ENCODE measurements around the gene ANKRD36C.
"Not testable (repeated sequence)": the region's sequence is repeated elsewhere in the genome, so short reads cannot be mapped to it uniquely, and the experiment has no call there.

Gene ANKRD36C

DNA sequence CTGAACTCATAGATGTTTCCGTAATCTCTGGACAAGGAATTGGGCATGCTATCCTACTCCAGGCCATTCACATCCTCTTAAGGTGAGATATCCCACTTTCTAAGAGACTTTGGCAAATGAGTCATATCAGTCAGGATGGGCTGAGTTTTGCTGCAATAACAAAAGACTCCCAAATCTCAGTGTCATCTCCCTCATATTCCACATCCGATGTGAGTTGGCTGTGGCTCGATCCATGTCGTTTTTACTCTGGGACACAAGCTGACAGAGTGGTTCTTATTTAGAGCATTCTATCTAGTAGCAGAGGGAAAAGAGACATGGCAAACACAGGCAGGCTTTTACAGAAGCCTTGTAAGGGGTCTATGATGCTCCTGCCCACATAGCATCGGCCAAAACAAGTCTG is 14.6 kb upstream of the ANKRD36C start:
- DNase-seq: not testable (repeated sequence)

DNA sequence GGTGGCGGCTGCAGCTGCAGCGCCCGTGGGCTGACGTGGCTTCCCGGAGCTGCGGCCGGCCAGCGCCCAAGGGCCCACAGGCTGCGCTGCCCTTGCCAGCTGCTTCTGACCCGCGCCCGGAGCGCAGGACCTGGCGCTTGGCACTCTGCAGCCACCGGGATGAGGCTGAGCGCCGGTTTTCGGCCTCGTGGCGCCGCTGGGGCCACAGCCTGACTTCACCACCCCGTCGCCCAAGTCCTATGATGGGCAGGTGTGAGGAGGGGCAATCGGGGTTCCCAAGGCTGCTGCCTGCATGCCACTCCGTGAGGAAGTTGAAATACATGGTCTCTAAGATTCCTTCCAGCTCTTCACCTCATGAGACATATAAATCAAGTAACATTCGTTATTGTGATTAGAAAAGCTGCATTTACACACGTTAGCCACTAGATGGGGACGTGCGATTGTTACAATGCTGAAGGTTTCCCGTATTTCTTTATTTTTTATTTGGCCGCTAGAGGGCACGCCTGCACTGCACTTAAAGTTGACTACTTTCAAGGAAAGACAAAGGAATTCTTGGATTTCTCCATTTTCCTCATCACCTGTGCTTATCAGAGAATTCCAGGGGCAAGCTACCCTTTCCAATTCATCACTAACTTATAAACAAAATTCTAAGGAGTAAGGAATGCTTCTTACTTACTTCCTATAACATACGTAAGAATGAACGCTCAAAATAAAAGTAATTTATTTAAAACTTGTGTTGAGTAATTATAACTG is 1.1 kb upstream of the ANKRD36C start:
- DNase-seq: peak; percentile 31 to 45

DNA sequence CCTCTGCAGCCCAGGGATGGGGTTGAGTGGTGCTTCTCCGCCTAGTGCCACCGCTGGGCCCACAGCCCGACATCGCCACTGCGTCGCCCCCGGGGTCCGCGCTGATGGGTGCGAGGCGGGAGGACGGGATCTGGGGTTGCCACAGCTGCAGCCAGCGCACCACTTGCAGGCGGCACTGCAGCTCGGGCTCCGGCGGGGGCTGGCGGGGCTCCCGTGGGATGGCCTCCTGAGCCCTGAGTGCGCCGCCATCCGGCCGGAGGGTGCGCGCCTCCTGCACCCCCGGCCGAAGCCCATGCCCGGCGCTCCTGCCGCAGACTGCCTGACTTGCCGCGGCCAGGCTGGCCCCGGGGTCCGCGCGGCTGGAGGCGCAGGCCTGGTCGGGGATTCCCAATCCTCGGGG is 478 bp upstream of the ANKRD36C start:
- DNase-seq: not testable (repeated sequence)

DNA sequence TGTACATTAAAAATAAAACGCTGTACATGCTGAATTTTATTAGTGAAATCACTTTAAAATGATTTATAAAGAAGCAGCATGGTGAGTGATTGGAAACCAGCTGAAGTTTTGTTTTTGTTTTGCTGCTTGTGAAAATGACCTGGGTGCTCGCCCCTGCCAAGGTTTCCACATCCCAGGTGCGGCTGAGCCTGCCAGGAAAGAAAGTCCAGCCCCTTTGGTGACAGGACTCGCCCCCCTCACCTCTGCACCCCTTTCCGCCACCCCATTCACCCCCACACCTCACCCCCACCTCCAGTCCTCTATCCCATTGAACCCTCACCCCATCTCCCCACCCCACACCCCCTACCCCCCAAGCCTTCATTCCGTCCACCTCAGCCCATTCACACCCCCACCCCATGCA is 740 bp downstream of the ANKRD36C start:
- DNase-seq: not testable (repeated sequence)

DNA sequence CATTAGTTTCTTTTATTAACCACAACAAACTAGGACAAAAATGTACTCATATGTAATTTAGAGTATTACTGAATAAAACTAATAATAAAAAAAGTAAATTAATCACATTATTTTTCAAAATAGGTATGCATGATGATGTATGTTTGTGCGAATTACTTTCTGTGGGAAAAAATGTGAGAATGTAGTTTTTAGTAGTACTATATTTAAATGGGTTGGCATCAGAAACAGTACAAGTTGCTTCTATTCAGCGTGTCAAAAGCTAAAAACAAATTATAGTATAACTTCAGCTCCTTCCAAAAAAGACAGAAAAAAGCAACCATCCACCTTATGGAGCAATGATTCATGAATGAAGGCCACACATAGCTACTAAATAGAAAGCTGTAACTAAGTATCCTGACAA is 40.0 kb downstream of the ANKRD36C start:
- DNase-seq: not testable (repeated sequence)

DNA sequence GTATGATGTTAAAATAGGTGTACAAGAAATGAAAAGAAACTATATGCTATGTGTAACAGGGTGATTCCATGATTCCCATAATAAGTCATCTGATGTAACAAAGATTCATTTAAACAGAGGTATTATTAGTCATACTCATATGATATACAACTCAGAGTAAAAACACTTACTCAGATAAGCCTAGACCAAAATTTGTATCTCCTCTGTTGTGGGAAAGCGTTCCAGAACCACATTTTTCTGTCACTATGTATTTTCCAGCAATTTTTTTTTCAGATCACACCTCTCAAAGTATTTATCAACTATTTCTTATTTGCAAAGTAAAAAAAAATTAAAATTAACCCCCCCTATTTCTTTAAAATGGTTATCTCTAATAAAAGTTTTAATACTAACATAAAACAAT is 43.6 kb downstream of the ANKRD36C start:
- not testable (repeated sequence) for DNase-seq

DNA sequence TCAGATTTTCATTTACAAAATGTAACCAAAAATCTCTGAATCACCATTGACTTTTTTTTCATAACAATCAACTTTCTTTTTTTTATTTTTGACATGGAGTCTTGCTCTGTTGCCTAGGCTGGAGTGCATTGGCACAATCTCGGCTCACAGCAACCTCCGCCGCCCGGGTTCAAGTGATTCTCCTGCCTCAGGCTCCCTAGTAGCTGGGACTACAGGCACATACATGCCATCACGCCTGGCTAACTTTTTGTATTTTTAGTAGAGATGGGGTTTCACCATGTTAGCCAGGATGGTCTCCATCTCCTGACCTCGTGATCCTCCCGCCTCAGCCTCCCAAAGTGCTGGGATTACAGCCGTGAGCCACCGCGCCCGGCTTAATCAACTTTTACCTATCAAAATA is 51.7 kb downstream of the ANKRD36C start:
- not testable (repeated sequence) for DNase-seq

DNA sequence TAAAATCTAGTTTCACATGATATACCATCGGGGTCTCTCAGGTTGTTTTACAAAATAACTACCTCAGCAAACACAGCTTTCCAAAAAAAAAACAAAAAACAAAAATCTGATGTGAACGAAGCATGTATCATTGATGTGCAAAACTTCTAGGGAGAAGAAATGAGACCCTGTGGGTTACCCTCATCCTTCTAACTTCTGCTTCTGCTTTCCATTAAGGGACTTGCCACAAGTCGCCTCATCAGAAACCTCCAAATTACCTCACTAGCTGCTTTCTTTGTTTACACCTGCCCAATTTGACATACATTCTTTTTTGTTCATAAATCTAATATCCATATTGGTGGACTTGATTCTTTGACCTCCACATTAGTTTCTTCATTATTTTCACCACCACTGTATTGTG is 60.9 kb downstream of the ANKRD36C start:
- not testable (repeated sequence) for DNase-seq

DNA sequence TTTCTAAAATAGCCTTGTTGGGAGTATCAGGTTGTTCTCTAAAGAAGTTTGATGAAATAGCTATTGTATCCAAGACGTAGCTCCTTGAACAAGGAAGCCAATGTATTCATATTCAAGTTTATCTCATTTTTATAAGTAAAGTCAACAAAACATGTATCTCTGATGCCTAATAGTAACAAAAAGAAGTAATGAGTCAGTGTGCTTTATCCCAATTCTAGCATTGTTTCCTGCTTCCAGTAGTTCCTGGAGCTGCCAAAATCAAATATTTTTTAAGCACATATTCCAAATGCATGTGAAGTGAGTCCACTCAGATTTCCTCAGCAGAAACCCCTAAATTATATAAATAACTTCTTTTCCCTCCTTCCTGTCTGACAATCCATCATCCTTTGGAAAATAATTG is 74.6 kb downstream of the ANKRD36C start:
- not testable (repeated sequence) for DNase-seq

DNA sequence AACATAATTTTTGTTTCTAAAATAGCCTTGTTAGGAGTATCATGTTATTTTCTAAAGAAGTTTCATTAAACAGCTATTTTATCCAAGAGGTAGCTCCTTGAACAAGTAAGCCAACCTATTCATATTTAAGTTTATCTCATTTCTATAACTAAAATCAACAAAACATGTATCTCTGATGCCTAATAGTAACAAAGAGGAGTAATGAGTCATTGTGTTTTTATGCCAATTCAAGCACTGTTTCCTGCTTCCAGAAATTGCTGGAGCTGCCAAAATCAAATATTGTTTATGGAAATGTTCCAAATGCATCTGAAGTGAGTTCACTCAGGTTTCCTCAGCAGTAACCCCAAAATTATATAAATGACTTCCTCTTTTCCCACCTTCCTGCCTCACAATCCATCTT is 76.5 kb downstream of the ANKRD36C start:
- not testable (repeated sequence) for DNase-seq

DNA sequence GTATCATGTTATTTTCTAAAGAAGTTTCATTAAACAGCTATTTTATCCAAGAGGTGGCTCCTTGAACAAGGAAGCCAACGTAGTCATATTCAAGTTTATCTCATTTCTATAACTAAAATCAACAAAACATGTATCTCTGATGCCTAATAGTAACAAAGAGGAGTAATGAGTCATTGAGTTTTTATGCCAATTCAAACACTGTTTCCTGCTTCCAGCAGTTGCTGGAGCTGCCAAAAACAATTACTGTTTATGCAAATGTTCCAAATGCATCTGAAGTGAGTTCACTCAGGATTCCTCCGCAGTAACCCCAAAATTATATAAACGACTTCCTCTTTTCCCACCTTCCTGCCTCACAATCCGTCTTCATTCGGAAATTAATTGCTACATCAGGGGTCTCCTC is 80.2 kb downstream of the ANKRD36C start:
- DNase-seq: not testable (repeated sequence)

DNA sequence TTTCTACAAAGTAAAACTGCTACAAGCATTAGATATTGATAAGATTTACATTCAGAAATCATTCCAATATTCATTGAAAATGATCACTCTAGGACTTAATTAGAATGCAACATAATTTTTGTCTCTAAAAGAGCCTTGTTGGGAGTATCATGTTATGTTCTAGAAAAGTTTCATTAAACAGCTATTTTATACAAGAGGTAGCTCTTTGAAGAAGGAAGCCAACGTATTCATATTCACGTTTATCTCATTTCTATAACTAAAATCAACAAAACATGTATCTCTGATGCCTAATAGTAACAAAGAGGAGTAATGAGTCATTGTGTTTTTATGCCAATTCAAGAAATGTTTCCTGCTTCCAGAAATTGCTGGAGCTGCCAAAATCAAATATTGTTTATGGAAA is 97.2 kb downstream of the ANKRD36C start:
- not testable (repeated sequence) for DNase-seq

DNA sequence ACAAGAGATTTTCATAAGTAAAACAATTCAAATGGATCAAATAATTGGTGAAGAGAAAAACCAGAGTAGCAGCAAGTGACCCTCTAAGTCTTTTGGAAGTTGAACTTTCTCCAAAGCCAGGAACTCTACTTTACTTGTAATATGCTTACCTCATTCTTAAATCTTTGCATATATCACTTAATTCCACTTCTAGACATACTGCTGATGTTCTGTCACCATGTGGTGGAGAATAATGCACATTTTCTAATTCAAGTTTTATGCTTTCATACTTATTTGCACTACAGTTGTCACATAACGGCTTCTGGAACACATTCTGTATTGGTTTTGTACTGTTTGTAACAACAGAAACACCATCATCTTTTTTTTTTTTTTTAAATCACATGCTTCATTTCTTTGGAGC is 123.7 kb downstream of the ANKRD36C start:
- not testable (repeated sequence) for DNase-seq

DNA sequence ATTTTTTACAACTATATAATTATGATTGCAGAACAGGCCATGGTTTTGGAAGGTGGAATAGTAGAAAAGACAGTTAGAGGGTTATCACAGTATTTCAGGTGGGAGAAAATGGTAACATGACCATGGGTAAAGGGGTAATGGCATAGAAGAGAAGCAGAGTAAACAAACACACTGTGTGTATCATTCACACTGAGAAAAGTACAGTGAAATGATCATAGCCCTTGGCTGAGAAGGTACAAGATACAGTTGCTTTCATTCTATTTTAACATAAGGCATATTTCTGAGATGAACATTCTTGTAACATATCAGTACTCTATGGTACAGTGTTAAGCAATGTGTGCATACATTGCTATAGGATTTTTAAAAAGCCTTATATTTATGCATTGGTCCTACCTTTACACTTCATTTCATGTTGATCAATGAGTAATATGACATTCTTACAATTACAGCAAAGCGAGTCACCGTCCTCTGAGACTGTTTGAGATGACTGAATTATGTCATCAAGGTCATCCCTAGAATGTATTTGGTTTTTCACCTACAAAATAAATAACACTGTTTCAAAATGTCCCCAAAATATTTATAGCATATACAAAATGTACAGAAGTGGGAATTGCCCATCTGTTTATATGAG is 124.5 kb downstream of the ANKRD36C start:
- DNase-seq: not testable (repeated sequence)

DNA sequence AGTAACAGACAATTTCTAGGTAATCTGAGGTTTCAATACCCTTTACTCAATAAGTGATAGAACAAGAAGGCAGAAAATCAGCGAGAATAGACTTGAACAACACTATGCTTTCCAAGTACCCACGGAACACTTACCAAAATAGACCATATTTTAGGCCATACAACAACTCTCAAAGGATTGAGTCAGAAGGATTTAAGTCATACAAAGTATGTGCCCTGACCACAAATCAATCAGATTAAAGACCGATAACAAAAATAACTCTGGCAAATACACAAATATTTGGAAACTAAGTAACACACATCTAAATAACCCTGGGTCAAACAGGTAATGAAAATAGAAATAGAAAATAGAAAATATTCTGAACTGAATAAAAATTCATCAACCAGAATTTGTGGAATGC is 129.5 kb downstream of the ANKRD36C start:
- DNase-seq: not testable (repeated sequence)

DNA sequence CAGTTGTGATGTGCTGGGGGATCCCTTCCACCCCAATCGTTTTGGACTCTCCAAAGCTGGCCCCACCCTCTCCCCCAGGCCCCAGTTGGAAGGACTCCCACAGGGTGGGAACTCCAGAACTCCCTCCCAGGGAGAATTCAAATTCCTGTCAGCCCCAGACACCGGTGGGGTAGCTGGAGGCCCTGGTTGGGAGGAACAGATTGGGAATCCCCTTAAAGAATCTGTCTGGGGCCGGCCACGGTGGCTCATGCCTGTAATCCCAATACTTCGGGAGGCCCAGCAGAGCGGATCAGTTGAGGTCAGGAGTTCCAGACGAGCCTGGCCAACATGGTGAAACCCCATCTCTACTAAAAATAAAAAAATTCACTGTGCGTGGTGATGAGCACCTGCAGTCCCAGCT is 155.5 kb downstream of the ANKRD36C start:
- DNase-seq: no peak

DNA sequence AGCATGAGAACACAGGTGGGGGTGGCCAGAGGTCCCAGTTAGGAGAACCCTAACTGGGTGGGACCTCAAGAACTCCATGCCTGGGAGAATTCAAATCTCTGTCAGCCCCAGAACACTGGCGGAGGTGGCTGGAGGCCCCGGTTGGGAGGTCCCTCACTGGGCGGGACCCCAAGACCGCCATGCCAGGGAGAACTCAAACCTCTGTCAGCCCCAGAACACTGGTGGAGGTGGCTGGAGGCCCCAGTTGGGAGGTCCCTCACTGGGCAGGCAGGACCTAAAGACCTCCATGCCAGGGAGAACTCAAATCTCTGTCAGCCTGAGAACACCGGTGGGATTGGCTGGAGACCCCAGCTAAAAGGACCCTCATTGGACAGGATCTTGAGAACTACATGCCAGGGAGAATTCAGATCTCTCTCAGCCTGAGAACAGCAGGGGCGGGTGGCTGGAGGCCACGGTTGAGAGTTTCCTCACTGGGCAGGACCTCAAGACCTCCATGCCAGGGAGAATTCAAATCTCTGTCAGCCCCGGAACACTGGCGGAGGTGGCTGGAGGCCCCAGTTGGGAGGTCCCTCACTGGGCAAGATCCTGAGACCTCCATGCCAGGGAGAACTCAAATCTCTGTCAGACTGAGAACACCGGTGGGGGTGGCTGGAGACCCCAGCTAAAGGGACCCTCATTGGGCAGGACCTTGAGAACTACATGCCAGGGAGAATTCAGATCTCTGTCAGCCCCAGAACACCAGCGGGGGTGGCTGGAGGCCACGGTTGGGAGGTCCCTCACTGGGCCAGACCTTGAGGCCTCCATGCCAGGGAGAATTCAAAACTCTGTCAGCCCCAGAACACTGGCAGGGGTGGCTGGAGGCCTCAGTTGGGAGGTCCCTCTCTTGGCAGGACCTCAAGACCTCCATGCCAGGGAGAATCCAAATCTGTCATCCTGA is 157.3 kb downstream of the ANKRD36C start:
- not testable (repeated sequence) for DNase-seq

DNA sequence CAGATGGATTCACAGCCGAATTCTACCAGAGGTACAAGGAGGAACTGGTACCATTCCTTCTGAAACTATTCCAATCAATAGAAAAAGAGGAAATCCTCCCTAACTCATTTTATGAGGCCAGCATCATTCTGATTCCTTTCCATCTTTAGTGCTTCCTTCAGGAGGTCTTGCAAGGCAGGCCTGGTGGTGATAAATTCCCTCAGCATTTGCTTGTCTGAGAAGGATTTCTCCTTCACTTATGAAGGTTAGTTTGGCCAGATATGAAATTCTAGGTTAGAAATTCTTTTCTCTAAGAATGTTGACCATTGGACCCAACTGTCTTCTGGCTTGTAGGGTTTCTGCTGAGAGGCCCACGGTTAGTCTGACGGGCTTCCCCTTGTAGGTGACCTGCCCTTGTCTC is 167.4 kb downstream of the ANKRD36C start:
- not testable (repeated sequence) for DNase-seq

DNA sequence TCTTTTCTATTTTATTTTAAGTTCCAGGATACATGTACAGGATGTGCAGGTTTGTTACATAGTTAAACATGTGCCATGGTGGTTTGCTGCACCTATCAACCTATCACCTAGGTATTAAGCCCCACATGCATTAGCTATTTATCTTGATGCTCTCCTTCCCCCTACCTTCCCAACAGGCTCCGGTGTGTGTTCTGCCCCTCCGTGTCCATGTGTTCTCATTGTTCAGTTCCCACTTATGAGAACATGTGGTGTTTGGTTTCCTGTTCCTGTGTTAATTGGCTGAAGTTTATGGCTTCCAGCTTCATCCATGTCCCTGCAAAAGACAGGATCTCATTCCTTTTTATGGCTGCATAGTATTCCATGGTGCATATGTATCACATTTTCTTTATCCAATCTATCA is 174.1 kb downstream of the ANKRD36C start:
- not testable (repeated sequence) for DNase-seq

DNA sequence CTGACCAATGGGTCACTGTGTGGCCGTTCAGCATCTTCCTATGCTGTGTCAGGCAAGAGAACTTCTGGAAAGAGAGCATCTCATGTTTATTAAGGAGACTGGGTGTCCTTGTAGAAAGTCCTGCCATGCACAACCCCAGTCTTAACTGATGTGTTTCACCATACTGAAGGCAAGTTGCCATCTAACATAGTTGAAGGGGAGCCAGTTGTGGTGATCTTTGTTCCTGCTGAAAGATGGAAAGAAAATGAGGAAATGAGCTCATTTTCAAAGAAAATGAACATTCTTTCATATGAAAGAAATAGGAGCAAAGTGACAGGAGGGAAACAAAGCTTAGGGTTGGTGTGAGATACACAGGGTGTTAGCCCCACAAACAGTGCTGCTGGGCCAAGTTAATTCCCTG is 178.3 kb downstream of the ANKRD36C start:
- DNase-seq: not testable (repeated sequence)

DNA sequence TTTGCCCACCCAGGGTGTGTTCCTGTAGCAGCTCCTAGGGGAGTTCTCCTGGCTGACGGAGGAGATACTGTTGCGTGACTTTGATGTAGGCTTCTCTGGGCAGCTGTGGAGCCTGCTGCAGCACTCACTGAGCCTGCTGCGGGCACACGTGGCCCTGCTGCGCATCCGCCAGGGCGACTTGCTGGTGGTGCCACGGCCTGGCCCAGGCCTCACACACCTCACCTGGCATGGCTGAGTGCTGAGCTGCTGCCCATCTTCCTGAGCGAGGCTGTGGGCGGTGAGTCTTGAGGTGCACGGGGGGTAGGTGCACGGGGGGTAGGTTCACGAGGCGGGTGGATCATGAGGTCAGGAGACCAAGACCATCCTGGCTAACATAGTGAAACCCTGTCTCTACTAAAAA is 191.7 kb downstream of the ANKRD36C start:
- DNase-seq: no peak

DNA sequence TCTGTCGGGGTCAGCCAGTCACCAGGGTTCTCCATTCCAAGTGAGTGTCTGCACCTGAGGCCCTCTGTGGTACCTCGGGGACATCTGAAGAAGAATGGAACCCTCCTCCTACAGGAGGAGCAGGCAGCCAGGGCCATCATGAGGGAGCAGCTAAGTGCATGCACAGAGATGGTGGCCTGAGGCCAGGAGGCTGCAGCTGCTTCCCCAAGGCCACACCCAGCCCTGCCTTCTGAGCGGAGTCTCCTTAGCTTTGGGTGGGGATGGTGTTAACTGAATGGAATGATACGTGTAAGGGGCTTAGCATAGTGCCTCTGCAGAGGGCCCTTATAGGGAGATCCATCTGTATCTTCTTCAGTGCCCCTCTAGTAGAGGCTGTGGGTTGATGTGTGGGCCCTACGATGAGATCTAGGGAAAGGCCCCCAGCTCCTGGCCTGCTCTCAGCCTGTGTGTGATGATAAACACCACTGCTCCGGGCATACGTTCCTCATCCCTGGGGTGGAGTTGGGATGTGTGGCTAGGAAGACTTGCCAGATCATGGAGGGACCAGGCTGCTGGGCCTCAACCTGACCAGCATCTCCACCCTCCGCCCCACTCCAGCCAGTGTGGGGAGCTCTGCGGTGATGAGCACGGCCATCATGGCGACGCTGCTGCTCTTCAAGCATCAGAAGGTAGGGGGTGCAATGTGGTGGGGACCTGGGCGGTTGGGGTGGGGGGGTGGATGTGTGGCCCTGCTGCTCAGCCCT is 192.3 kb downstream of the ANKRD36C start:
- not testable (repeated sequence) for DNase-seq
